Measurements from ENCODE around the gene JAM3. TPM values are rescaled to one million over a fixed set of nuclear protein-coding genes. Genes with fewer than 3 reads are reported as not detected.

Gene JAM3
- total RNA-seq (2021) (not detected in 2 replicates), Bru-seq, nascent RNA (percentile 3 among the genes with signal in this experiment), BruChase-seq, experiment 1, labeled RNA remaining after a 2-hour chase (not detected), BruChase-seq, experiment 2, labeled RNA remaining after a 6-hour chase (not detected)
- long read RNA-seq = 0 reads

GRCh38 chr11:134068829-134069425 lies at the start of gene JAM3:
Gene JAM3, plus strand, starts transcription at chr11:134069072. Its CDS starts 12 bp downstream, at chr11:134069084.
- intact Hi-C loops (cut with micrococcal nuclease; ENCODE audit: unreplicated experiment) = no loop called here
- H3K27ac ChIP-seq = no peak within 1 kb of the TSS
- no TSS peak for BruUV-seq (replicated peaks)
- no peaks in the 10 kb centered on the region for H3K4me1 ChIP-seq (replicated peaks; ENCODE audit: insufficient read depth)
- H2AFZ ChIP-seq = no peak within 1 kb of the TSS
- no peaks in the 10 kb centered on the region for H3F3A ChIP-seq (ENCODE audit: insufficient read depth, low read depth)
- no peak for DNase-seq
- peaks cover 88% of the 10 kb centered on the region for H3K27me3 ChIP-seq (ENCODE audit: insufficient read depth, low read depth)
- no peaks in the 10 kb centered on the region for H3K9me2 ChIP-seq (ENCODE audit: insufficient read depth)
- POLR2A ChIA-PET (ENCODE audit: unreplicated experiment) = no interaction called here
- no peak within 1 kb of the TSS for H3K4me3 ChIP-seq
- H3K9me3 ChIP-seq (ENCODE audit: insufficient read depth, low read depth) = no peaks in the 10 kb centered on the region
- CTCF ChIA-PET = no interaction called here
- H3K4me2 ChIP-seq = no peak within 1 kb of the TSS
- H3K79me2 ChIP-seq (ENCODE audit: low read depth) = no peaks in the 10 kb centered on the region
- peaks cover 3% of the 10 kb centered on the region; the same call in 1 of the 2 replicates for H4K20me1 ChIP-seq (ENCODE audit: insufficient read depth)
- H3K36me3 ChIP-seq (ENCODE audit: low read depth) = no peaks in the 10 kb centered on the region
- TF ChIP-seq CTCF (conservative IDR thresholded peaks at IDR 0.05) (no peak), EZH2 (IDR thresholded peaks at IDR 0.05; ENCODE audit: low read depth) (no peak)

GRCh38 chr11:134019500-134019899 lies 49.4 kb upstream of the JAM3 start:
- Histone ChIP-seq H3K4me3 (no peak overlapping the region), H3K9me2 (ENCODE audit: insufficient read depth) (no peaks in the 10 kb centered on the region), H3F3A (ENCODE audit: insufficient read depth, low read depth) (no peaks in the 10 kb centered on the region), H3K27ac (no peak overlapping the region), H3K9me3 (ENCODE audit: insufficient read depth, low read depth) (no peaks in the 10 kb centered on the region), H3K27me3 (ENCODE audit: insufficient read depth, low read depth) (peaks cover 97% of the 10 kb centered on the region), H3K4me2 (no peak overlapping the region), H2AFZ (no peak overlapping the region), H4K20me1 (ENCODE audit: insufficient read depth) (no peaks in the 10 kb centered on the region; the same call in 1 of the 2 replicates), H3K79me2 (ENCODE audit: low read depth) (no peaks in the 10 kb centered on the region), H3K4me1 (replicated peaks; ENCODE audit: insufficient read depth) (no peaks in the 10 kb centered on the region), H3K36me3 (ENCODE audit: low read depth) (no peaks in the 10 kb centered on the region)
- no peak for DNase-seq
- TF ChIP-seq CTCF (conservative IDR thresholded peaks at IDR 0.05) (no peak), EZH2 (IDR thresholded peaks at IDR 0.05; ENCODE audit: low read depth) (no peak)
- intact Hi-C loops (cut with micrococcal nuclease; ENCODE audit: unreplicated experiment) = no loop called here
- BruUV-seq (replicated peaks) = no TSS peak
- POLR2A ChIA-PET (ENCODE audit: unreplicated experiment) = no interaction called here
- CTCF ChIA-PET = no interaction called here

GRCh38 chr11:134020598-134020997 lies 48.3 kb upstream of the JAM3 start:
- no peak overlapping the region for H3K4me2 ChIP-seq
- H3K27me3 ChIP-seq (ENCODE audit: insufficient read depth, low read depth) = peaks cover 97% of the 10 kb centered on the region
- no peak overlapping the region for H3K27ac ChIP-seq
- TF ChIP-seq CTCF (conservative IDR thresholded peaks at IDR 0.05) (no peak), EZH2 (IDR thresholded peaks at IDR 0.05; ENCODE audit: low read depth) (no peak)
- DNase-seq = no peak
- BruUV-seq (replicated peaks) = no TSS peak
- H4K20me1 ChIP-seq (ENCODE audit: insufficient read depth) = no peaks in the 10 kb centered on the region; the same call in 1 of the 2 replicates
- no peaks in the 10 kb centered on the region for H3K4me1 ChIP-seq (replicated peaks; ENCODE audit: insufficient read depth)
- intact Hi-C loops (cut with micrococcal nuclease; ENCODE audit: unreplicated experiment) = no loop called here
- H2AFZ ChIP-seq = no peak overlapping the region
- ChIA-PET POLR2A (ENCODE audit: unreplicated experiment) (no interaction called here), CTCF (no interaction called here)
- H3K79me2 ChIP-seq (ENCODE audit: low read depth) = no peaks in the 10 kb centered on the region
- no peaks in the 10 kb centered on the region for H3K9me2 ChIP-seq (ENCODE audit: insufficient read depth)
- no peaks in the 10 kb centered on the region for H3K36me3 ChIP-seq (ENCODE audit: low read depth)
- no peak overlapping the region for H3K4me3 ChIP-seq
- no peaks in the 10 kb centered on the region for H3F3A ChIP-seq (ENCODE audit: insufficient read depth, low read depth)
- H3K9me3 ChIP-seq (ENCODE audit: insufficient read depth, low read depth) = no peaks in the 10 kb centered on the region
